H9 (cell line): Measurements from ENCODE around the gene DPP3. TPM values are rescaled to one million over a fixed set of nuclear protein-coding genes. Genes with fewer than 3 reads are reported as not detected.

ENCODE experiments used
- DNase-seq: peaks from one replicate; pipeline ENCODE4 v3.0.0-alpha.2; 2017
- H2AFZ ChIP-seq: one replicate; pipeline ENCODE4 v1.6.1; 2013; ENCODE audit warnings: mild to moderate bottlenecking, low read length, control low read depth, moderate library complexity
- H2AK5ac ChIP-seq: 2 replicates; pipeline ENCODE4 v1.6.1; 2013; ENCODE audit warnings: low read length, control low read depth, mixed read lengths; ENCODE audit not compliant: insufficient read length
- H2BK120ac ChIP-seq: one replicate; pipeline ENCODE4 v1.6.1; 2013; ENCODE audit warnings: low read depth, mild to moderate bottlenecking, low read length, control low read depth, inconsistent platforms; ENCODE audit not compliant: poor library complexity, severe bottlenecking
- H2BK12ac ChIP-seq: 2 replicates; pipeline ENCODE4 v1.6.1; 2013; ENCODE audit warnings: low read length, control low read depth, mixed read lengths, low read depth; ENCODE audit not compliant: insufficient read length
- H2BK15ac ChIP-seq: 2 replicates; pipeline ENCODE4 v1.6.1; 2013; ENCODE audit warnings: low read depth, low read length, control low read depth
- H2BK20ac ChIP-seq: one replicate; pipeline ENCODE4 v1.6.1; 2013; ENCODE audit warnings: low read depth, mild to moderate bottlenecking, low read length, control low read depth, inconsistent platforms; ENCODE audit not compliant: poor library complexity, severe bottlenecking
- H2BK5ac ChIP-seq: 2 replicates; pipeline ENCODE4 v1.6.1; 2013; ENCODE audit warnings: low read length, control low read depth, mixed read lengths; ENCODE audit not compliant: insufficient read length
- H3K14ac ChIP-seq: 2 replicates; pipeline ENCODE4 v1.6.1; 2013; ENCODE audit warnings: low read length, control low read depth; ENCODE audit not compliant: insufficient read depth
- H3K18ac ChIP-seq: 2 replicates; pipeline ENCODE4 v1.6.1; 2013; ENCODE audit warnings: low read depth, mild to moderate bottlenecking, mixed read lengths, low read length, control low read depth; ENCODE audit not compliant: insufficient read length
- H3K23ac ChIP-seq: 2 replicates; pipeline ENCODE4 v1.6.1; 2013; ENCODE audit warnings: low read length, control low read depth, mixed read lengths, low read depth; ENCODE audit not compliant: insufficient read length
- H3K23me2 ChIP-seq: 2 replicates; pipeline ENCODE4 v1.6.1; 2013; ENCODE audit warnings: low read depth, mild to moderate bottlenecking, mixed read lengths, low read length, control low read depth; ENCODE audit not compliant: insufficient read length, poor library complexity, severe bottlenecking
- H3K27ac ChIP-seq: 2 replicates; pipeline ENCODE4 v1.5.1; 2013; ENCODE audit warnings: low read length, control low read depth, mixed read lengths, low read depth; ENCODE audit not compliant: insufficient read length
- H3K27me3 ChIP-seq: 2 replicates; pipeline ENCODE4 v1.6.1; 2013; ENCODE audit warnings: low read length, control low read depth, inconsistent platforms; ENCODE audit not compliant: insufficient read depth
- H3K4ac ChIP-seq: 2 replicates; pipeline ENCODE4 v1.6.1; 2013; ENCODE audit warnings: low read depth, mild to moderate bottlenecking, control low read depth, inconsistent platforms, low read length, moderate library complexity
- H3K4me1 ChIP-seq: 2 replicates; pipeline ENCODE4 v1.6.1; 2013; ENCODE audit warnings: low read length, control low read depth, inconsistent platforms; ENCODE audit not compliant: insufficient read depth
- H3K4me2 ChIP-seq: 2 replicates; pipeline ENCODE4 v1.6.1; 2013; ENCODE audit warnings: low read length, control low read depth, mixed read lengths; ENCODE audit not compliant: insufficient read length, insufficient read depth
- H3K56ac ChIP-seq: 2 replicates; pipeline ENCODE4 v1.6.1; 2013; ENCODE audit warnings: low read depth, mild to moderate bottlenecking, mixed read lengths, low read length, control low read depth; ENCODE audit not compliant: insufficient read length
- H3K79me1 ChIP-seq: 2 replicates; pipeline ENCODE4 v1.6.1; 2013; ENCODE audit warnings: low read depth, mild to moderate bottlenecking, moderate library complexity, low read length, control low read depth, inconsistent platforms; ENCODE audit not compliant: insufficient read depth, poor library complexity, severe bottlenecking
- H3K79me2 ChIP-seq: 2 replicates; pipeline ENCODE4 v1.6.1; 2013; ENCODE audit warnings: low read length, control low read depth, inconsistent platforms; ENCODE audit not compliant: insufficient read depth
- H3K9ac ChIP-seq: 2 replicates; pipeline ENCODE4 v1.6.1; 2013; ENCODE audit warnings: low read length, control low read depth, mixed read lengths; ENCODE audit not compliant: insufficient read length; ENCODE audit errors: extremely low read depth
- H3K9me3 ChIP-seq: one replicate; pipeline ENCODE4 v1.6.1; 2013; ENCODE audit warnings: low read depth, low read length, inconsistent platforms; ENCODE audit not compliant: control insufficient read depth
- H3T11ph ChIP-seq: one replicate; pipeline ENCODE4 v1.6.1; 2013; ENCODE audit warnings: mild to moderate bottlenecking, low read length, control low read depth, inconsistent platforms
- H4K20me1 ChIP-seq: one replicate; pipeline ENCODE4 v1.6.1; 2013; ENCODE audit not compliant: control insufficient read depth, insufficient read length, insufficient read depth
- H4K5ac ChIP-seq: 2 replicates; pipeline ENCODE4 v1.6.1; 2013; ENCODE audit warnings: low read depth, mild to moderate bottlenecking, mixed read lengths, low read length, control low read depth; ENCODE audit not compliant: insufficient read length
- H4K8ac ChIP-seq: replicated peaks from 2 replicates; pipeline ENCODE4 v1.6.1; 2013; ENCODE audit warnings: low read length, control low read depth, mixed read lengths, low read depth; ENCODE audit not compliant: insufficient read length
- H4K91ac ChIP-seq: 2 replicates; pipeline ENCODE4 v1.6.1; 2013; ENCODE audit warnings: low read depth, mild to moderate bottlenecking, moderate library complexity, mixed read lengths, low read length, control low read depth; ENCODE audit not compliant: insufficient read length
- H3K27ac Mint-ChIP-seq, 3 experiments: 2 replicates in 2 of 3; 3 replicates in 1 of 3; pipeline ENCODE4 v1.8.0; 2020 to 2021; ENCODE audit warnings: mixed read lengths in 3 of 3, mild to moderate bottlenecking in 1 of 3, moderate library complexity in 1 of 3
- H3K27me3 Mint-ChIP-seq: 2 replicates; pipeline ENCODE4 v1.8.0; 2021; ENCODE audit warnings: low read depth, mild to moderate bottlenecking, moderate library complexity, mixed read lengths
- H3K36me3 Mint-ChIP-seq, 3 experiments: 2 replicates in 2 of 3; 3 replicates in 1 of 3; pipeline ENCODE4 v1.8.0; 2020 to 2021; ENCODE audit warnings: low read depth in 3 of 3, mixed read lengths in 3 of 3; ENCODE audit not compliant: insufficient read depth in 1 of 3
- H3K4me1 Mint-ChIP-seq, 2 experiments: 2 replicates each; pipeline ENCODE4 v1.8.0; 2020; ENCODE audit warnings: mixed read lengths in 2 of 2
- H3K4me3 Mint-ChIP-seq, 2 experiments: 2 replicates in 1 of 2; 3 replicates in 1 of 2; pipeline ENCODE4 v1.8.0; 2020 to 2021; ENCODE audit warnings: mild to moderate bottlenecking in 2 of 2, mixed read lengths in 2 of 2, moderate library complexity in 1 of 2
- H3K9me3 Mint-ChIP-seq, 2 experiments: 2 replicates in 1 of 2; 3 replicates in 1 of 2; pipeline ENCODE4 v1.8.0; 2020; ENCODE audit warnings: mild to moderate bottlenecking in 2 of 2, mixed read lengths in 2 of 2, moderate library complexity in 1 of 2
- WGBS: extraction: QIAGEN DNeasy Blood & Tissue Kit; methylation state at CpG from one replicate; pipeline ENCODE4 v1.1.7; 2013; ENCODE audit warnings: missing lambda C conversion rate, low lambda C conversion rate, mixed read lengths; ENCODE audit not compliant: insufficient read length; ENCODE audit errors: extremely low coverage; 5-methylcytosine and 5-hydroxymethylcytosine counted together
- total RNA-seq: library from RNA; stranded (reverse); gene quantifications from 2 replicates; pipeline ENCODE4 v1.2.1, GENCODE V29; 2021
- TF ChIP-seq, protein P1 (sequence below): fragments of 200-600 bp; sonication (generic); conservative IDR thresholded peaks from 3 replicates; pipeline ENCODE4 v1.8.0; 2021; ENCODE audit warnings: antibody characterized with exemption, mild to moderate bottlenecking

DPP3 gene
- total RNA-seq, 1 experiment from 2014 or later, result 85.3 TPM

DNA sequence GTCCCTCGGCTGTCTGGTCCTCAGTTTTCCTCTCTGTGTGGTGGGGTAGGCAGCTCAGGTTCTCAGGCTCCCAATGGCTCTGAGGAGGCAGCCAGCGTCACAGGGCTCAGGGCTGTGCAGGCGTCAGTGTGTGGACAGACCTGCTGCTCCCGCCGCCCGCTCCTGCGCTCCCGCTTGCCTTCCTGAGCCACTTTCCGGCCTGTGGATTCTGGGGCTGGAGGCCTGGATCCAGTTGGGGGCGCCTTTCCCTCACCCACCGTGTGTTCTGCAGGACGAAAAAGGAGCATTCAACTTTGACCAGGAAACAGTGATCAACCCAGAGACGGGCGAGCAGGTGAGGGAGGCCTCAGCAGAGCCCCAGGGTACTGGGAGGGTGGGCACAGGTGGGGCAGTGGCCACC is 14.7 kb downstream of the DPP3 start:
- Histone ChIP-seq H3K27ac (no peak overlapping the region), H2BK20ac (no peak overlapping the region), H4K5ac (no peak overlapping the region), H3K79me2 (no peaks in the 10 kb centered on the region), H3K27me3 (no peaks in the 10 kb centered on the region), H2AFZ (no peak overlapping the region), H4K20me1 (no peaks in the 10 kb centered on the region), H4K8ac (no peak overlapping the region), H3K4me1 (no peaks in the 10 kb centered on the region), H2BK12ac (no peak overlapping the region), H3K4me2 (no peak overlapping the region), H2BK5ac (no peak overlapping the region), H2BK120ac (no peak overlapping the region), H2AK5ac (no peak overlapping the region), H3K14ac (no peak overlapping the region), H3T11ph (no peak overlapping the region), H3K79me1 (no peaks in the 10 kb centered on the region), H3K18ac (no peak overlapping the region), H3K9me3 (no peaks in the 10 kb centered on the region), H3K56ac (no peak overlapping the region), H3K23ac (no peak overlapping the region), H4K91ac (no peak overlapping the region), H3K9ac (no peak overlapping the region), H3K4ac (no peak overlapping the region), H2BK15ac (no peak overlapping the region), H3K23me2 (no peaks in the 10 kb centered on the region)
- Mint-ChIP-seq H3K27ac (peak overlapping the region in 1 of 3 experiments; percentile 66; a peak in 2 of 7 replicates), H3K4me3 (no peak overlapping the region), H3K27me3 (no peaks in the 10 kb centered on the region), H3K4me1 (peaks cover 4 to 11% of the 10 kb centered on the region in 2 experiments), H3K9me3 (no peaks in the 10 kb centered on the region), H3K36me3 (peaks cover 19 to 64% (median 35%) of the 10 kb centered on the region in 3 experiments; a peak in 6 of 7 replicates)
- WGBS, result no CpG with 5 or more reads among the region's 14 CpGs
- TF ChIP-seq, protein P1, sequence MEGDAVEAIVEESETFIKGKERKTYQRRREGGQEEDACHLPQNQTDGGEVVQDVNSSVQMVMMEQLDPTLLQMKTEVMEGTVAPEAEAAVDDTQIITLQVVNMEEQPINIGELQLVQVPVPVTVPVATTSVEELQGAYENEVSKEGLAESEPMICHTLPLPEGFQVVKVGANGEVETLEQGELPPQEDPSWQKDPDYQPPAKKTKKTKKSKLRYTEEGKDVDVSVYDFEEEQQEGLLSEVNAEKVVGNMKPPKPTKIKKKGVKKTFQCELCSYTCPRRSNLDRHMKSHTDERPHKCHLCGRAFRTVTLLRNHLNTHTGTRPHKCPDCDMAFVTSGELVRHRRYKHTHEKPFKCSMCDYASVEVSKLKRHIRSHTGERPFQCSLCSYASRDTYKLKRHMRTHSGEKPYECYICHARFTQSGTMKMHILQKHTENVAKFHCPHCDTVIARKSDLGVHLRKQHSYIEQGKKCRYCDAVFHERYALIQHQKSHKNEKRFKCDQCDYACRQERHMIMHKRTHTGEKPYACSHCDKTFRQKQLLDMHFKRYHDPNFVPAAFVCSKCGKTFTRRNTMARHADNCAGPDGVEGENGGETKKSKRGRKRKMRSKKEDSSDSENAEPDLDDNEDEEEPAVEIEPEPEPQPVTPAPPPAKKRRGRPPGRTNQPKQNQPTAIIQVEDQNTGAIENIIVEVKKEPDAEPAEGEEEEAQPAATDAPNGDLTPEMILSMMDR, result peak; percentile 42; the same call in 2 of the 3 replicates
- DNase-seq, result peak; percentile 63
